ENCODE data around the gene CRTC1. TPM values are rescaled to one million over a fixed set of nuclear protein-coding genes. Genes with fewer than 3 reads are reported as not detected.

Gene CRTC1
- total RNA-seq, 3 donors from 2014 or later = 11.5 to 15.1 (median 12.5) TPM

DNA sequence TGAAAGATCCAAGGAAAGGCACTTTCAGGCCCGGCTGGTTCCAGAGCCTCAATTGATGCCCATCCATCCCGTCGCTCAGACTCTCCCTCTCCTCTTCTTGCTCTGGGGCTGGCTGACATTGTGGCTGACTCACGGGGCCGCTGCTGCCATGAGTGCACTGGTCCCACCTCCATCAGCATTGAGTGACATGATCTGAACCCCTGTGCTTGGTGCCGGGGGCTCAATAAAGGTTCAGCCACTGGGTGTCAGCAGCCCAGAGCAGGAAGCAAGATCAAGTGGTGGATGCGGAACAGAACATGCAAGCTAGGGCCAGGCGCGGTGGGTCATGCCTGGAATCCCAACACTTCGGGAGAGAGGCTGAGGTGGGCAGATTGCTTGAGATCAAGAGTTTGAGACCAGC, 68.1 kb downstream of the CRTC1 start:
- no peak for TF ChIP-seq CTCF (IDR thresholded peaks at IDR 0.05)
- intact Hi-C loops (cut with DNase I, micrococcal nuclease) = no loop called here

GRCh38 chr19:18754501-18754900, 71.0 kb downstream of the CRTC1 start:
- H3K9me3 ChIP-seq = no peaks in the 10 kb centered on the region
- no peak for ATAC-seq
- H3K36me3 ChIP-seq (ENCODE audit: low read depth) = no peaks in the 10 kb centered on the region
- intact Hi-C loops (cut with DNase I, micrococcal nuclease) = no loop called here
- H3K4me3 ChIP-seq = no peak overlapping the region
- no peaks in the 10 kb centered on the region for H3K4me1 ChIP-seq (ENCODE audit: low read depth)
- no peak for TF ChIP-seq CTCF (IDR thresholded peaks at IDR 0.05)
- DNase-seq = no peak

More for the DNA sequence above, 68.1 kb downstream of the CRTC1 start:
- ATAC-seq (no peak), DNase-seq (no peak)
- H3K9me3 ChIP-seq = no peaks in the 10 kb centered on the region
- H3K36me3 ChIP-seq (ENCODE audit: low read depth) = no peaks in the 10 kb centered on the region
- no peak overlapping the region for H3K4me3 ChIP-seq
- H3K4me1 ChIP-seq (ENCODE audit: low read depth) = no peaks in the 10 kb centered on the region

- Histone ChIP-seq H3K4me1 (ENCODE audit: low read depth) (peaks cover 5% of the 10 kb centered on the region), H3K4me3 (no peak overlapping the region), H3K36me3 (ENCODE audit: low read depth) (no peaks in the 10 kb centered on the region), H3K9me3 (no peaks in the 10 kb centered on the region)
- ATAC-seq (no peak), DNase-seq (peak in 1 of 3 donors; percentile 41)
- no peak for TF ChIP-seq CTCF (IDR thresholded peaks at IDR 0.05)
- intact Hi-C loops (cut with DNase I, micrococcal nuclease) = no loop called here
Measured at GRCh38 chr19:18756896-18757295, 73.4 kb downstream of the CRTC1 start.

GRCh38 chr19:18759304-18759994, 76.0 kb downstream of the CRTC1 start:
- H3K9me3 ChIP-seq = no peaks in the 10 kb centered on the region
- ATAC-seq = no peak
- no peak for DNase-seq
- H3K4me3 ChIP-seq = no peak overlapping the region
- intact Hi-C loops (cut with DNase I, micrococcal nuclease) = no loop called here
- no peaks in the 10 kb centered on the region for H3K36me3 ChIP-seq (ENCODE audit: low read depth)
- TF ChIP-seq CTCF (IDR thresholded peaks at IDR 0.05) = no peak
- H3K4me1 ChIP-seq (ENCODE audit: low read depth) = peaks cover 13% of the 10 kb centered on the region

GRCh38 chr19:18759995-18760426, 76.5 kb downstream of the CRTC1 start:
- DNase-seq (peak in 1 of 3 donors; percentile 48), ATAC-seq (no peak)
- no peaks in the 10 kb centered on the region for H3K9me3 ChIP-seq
- H3K4me3 ChIP-seq = no peak overlapping the region
- peaks cover 17% of the 10 kb centered on the region for H3K4me1 ChIP-seq (ENCODE audit: low read depth)
- no peak for TF ChIP-seq CTCF (IDR thresholded peaks at IDR 0.05)
- H3K36me3 ChIP-seq (ENCODE audit: low read depth) = no peaks in the 10 kb centered on the region
- intact Hi-C loops (cut with DNase I, micrococcal nuclease) = no loop called here
